ENCODE results near the gene TPH1.

The TPH1 gene

GRCh38 chr11:18046116-18046777 lies at the start of gene TPH1:
Gene TPH1 (minus strand): TSS chr11:18046269. CDS start chr11:18040762, 5,507 bp downstream.
- peak in 2 of 56 donors; percentile 6 to 9 for DNase-seq

GRCh38 chr11:18093959-18094358 lies 47.9 kb upstream of the TPH1 start:
- no peak for DNase-seq

- no peak for DNase-seq
Observed at GRCh38 chr11:18091731-18092130, 45.7 kb upstream of the TPH1 start.

GRCh38 chr11:18088966-18089365 lies 42.9 kb upstream of the TPH1 start:
- no peak for DNase-seq

- no peak for DNase-seq
Observed at GRCh38 chr11:18088366-18088765, 42.3 kb upstream of the TPH1 start.

- no peak for DNase-seq
Observed at GRCh38 chr11:18081551-18081950, 35.5 kb upstream of the TPH1 start.

GRCh38 chr11:18080451-18080850 lies 34.4 kb upstream of the TPH1 start:
- no peak for DNase-seq

GRCh38 chr11:18078909-18079308 lies 32.8 kb upstream of the TPH1 start:
- DNase-seq: no peak

GRCh38 chr11:18075444-18075843 lies 29.4 kb upstream of the TPH1 start:
- no peak for DNase-seq

GRCh38 chr11:18071098-18071705 lies 25.1 kb upstream of the TPH1 start:
- DNase-seq: no peak

GRCh38 chr11:18067372-18067771 lies 21.3 kb upstream of the TPH1 start:
- DNase-seq: no peak

GRCh38 chr11:18066626-18067025 lies 20.6 kb upstream of the TPH1 start:
- no peak for DNase-seq

GRCh38 chr11:18065572-18065971 lies 19.5 kb upstream of the TPH1 start:
- DNase-seq: no peak

- no peak for DNase-seq
Observed at GRCh38 chr11:18064450-18065054, 18.5 kb upstream of the TPH1 start.

GRCh38 chr11:18063862-18064434 lies 17.9 kb upstream of the TPH1 start:
- no peak for DNase-seq

- no peak for DNase-seq
Observed at GRCh38 chr11:18063125-18063524, 17.1 kb upstream of the TPH1 start.

- no peak for DNase-seq
Observed at GRCh38 chr11:18061351-18061750, 15.3 kb upstream of the TPH1 start.

- no peak for DNase-seq
Observed at GRCh38 chr11:18056561-18057181, 10.6 kb upstream of the TPH1 start.

GRCh38 chr11:18054511-18055103 lies 8.5 kb upstream of the TPH1 start:
- no peak for DNase-seq

GRCh38 chr11:18050848-18051247 lies 4.8 kb upstream of the TPH1 start:
- no peak for DNase-seq

- DNase-seq: no peak
Observed at GRCh38 chr11:18036456-18036855, 9.6 kb downstream of the TPH1 start.

GRCh38 chr11:18027475-18027874 lies 18.6 kb downstream of the TPH1 start:
- DNase-seq: no peak
